ENCODE data around the gene UNCX.

DNA sequence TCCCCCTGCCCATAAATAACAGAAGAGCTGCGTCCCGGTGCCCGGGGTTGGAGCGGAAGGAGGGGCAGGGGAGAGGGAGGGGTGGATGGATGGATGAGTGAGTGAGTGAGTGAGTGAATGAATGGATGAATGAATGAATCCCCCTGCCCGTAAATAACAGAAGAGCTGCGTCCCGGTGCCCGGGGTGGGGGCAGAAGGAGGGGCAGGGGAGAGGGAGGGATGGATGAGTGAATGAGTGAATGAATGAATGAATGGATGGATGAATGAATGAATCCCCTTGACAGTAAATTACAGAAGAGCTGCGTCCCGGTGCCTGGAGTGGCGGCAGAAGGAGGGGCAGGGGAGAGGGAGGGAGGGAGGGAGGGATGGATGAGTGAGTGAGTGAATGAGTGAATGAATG, 7.6 kb upstream of the UNCX start:
- TF ChIP-seq ZNF274 (IDR thresholded peaks at IDR 0.05; ENCODE audit: low read depth, low read length) (no peak), YY1 (IDR thresholded peaks at IDR 0.05; ENCODE audit: insufficient read depth, insufficient read length) (no peak)

Measured in NT2/D1 (cell line).